Epithelial cell of esophagus (primary cell): Measurements from ENCODE around the gene UBE2M.
"Not testable (repeated sequence)": the region's sequence is repeated elsewhere in the genome, so short reads cannot be mapped to it uniquely, and the experiment has no call there.

Experiments used
- DNase-seq: peaks from one replicate; pipeline ENCODE4 v3.0.0; 2010; ENCODE audit warnings: low read depth
- H3K4me3 ChIP-seq: 2 replicates; pipeline ENCODE4 v1.5.1; 2011; ENCODE audit warnings: mild to moderate bottlenecking, low read length, control low read depth
- TF ChIP-seq, protein P1 (sequence below): IDR thresholded peaks from 2 replicates; pipeline ENCODE4 v1.5.1; 2011; ENCODE audit warnings: low read depth, mild to moderate bottlenecking, low read length, control low read depth, inconsistent platforms; ENCODE audit not compliant: insufficient read depth; ENCODE audit errors: missing control alignments

Gene UBE2M

DNA sequence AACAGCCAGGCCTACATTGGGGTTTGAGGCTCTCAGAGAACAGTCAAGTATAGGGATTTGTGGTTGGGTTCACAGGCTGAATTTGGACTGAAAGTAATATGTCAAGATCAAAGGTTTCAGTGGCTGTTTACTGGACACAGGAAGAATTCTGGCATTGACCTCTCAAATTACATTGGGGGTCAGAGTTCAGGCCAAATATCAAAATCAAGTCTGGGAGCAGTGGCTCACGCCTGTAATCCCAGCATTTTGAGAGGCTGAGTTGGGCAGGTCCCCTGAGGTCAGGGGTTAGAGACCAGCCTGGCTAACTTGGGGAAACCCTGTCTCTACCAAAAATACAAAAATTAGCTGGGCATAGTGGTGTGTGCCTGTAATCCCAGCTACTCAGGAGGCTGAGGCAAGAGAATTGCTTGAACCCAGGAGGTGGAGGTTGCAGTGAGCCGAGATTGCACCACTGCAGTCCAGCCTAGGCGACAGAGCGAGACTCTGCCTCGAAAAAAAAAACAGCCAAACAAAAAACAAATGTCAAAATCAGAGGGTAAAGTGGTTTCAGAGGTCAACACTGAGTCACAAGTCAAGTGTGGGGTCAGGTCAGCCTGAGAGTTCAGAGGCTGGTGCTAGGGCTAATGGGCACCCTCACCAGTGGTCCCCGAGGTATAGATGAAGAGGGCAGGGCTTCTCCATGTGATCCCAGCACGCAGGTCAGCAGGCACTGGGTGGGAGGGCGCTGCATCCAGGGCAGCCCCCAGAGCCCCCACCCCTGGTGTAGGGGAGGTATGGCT is 48.1 kb downstream of the UBE2M start:
- no peak for DNase-seq
- H3K4me3 ChIP-seq: no peak overlapping the region
- TF ChIP-seq, protein P1, sequence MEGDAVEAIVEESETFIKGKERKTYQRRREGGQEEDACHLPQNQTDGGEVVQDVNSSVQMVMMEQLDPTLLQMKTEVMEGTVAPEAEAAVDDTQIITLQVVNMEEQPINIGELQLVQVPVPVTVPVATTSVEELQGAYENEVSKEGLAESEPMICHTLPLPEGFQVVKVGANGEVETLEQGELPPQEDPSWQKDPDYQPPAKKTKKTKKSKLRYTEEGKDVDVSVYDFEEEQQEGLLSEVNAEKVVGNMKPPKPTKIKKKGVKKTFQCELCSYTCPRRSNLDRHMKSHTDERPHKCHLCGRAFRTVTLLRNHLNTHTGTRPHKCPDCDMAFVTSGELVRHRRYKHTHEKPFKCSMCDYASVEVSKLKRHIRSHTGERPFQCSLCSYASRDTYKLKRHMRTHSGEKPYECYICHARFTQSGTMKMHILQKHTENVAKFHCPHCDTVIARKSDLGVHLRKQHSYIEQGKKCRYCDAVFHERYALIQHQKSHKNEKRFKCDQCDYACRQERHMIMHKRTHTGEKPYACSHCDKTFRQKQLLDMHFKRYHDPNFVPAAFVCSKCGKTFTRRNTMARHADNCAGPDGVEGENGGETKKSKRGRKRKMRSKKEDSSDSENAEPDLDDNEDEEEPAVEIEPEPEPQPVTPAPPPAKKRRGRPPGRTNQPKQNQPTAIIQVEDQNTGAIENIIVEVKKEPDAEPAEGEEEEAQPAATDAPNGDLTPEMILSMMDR: no peak

GRCh38 chr19:58509731-58510083 is 48.7 kb downstream of the UBE2M start:
- TF ChIP-seq, protein P1: no peak
- no peak for DNase-seq
- H3K4me3 ChIP-seq: no peak overlapping the region

DNA sequence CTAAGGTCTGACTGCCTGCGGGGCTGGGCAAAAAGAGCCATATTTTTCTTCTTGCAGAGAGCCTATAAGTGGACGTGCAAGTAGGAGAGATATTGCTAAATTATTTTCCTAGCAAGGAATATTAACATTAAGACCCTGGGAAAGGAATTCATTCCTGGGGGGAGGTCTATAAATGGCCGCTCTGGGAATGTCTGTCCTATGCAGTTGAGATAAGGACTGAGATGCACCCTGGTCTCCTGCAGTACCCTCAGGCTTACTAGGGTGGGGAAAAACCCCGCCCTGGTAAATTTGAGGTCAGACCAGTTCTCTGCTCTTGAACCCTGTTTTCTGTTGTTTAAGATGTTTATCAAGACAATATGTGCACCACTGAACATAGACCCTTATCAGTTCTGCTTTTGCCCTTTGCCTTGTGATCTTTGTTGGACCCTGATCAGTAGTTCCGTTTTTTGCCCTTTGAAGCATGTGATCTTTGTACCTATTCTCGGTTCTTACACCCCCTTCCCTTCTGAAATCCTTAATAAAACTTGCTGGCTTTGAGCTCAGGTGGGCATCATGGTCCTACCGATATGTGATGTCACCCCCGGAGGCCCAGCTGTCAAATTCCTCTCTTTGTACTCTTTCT is 50.7 kb downstream of the UBE2M start:
- H3K4me3 ChIP-seq: not testable (repeated sequence)

More for the DNA sequence above, 50.7 kb downstream of the UBE2M start:
- DNase-seq: not testable (repeated sequence)
